Hepatocyte (in vitro differentiated cells): ENCODE data around the gene SRRM3. TPM values are rescaled to one million over a fixed set of nuclear protein-coding genes. Genes with fewer than 3 reads are reported as not detected.
"Not testable (repeated sequence)": the region's sequence is repeated elsewhere in the genome, so short reads cannot be mapped to it uniquely, and the experiment has no call there.

Experiments used
- DNase-seq: peaks from one replicate; pipeline ENCODE4 v3.0.0-alpha.2; 2016; ENCODE audit warnings: low spot score
- H2AFZ ChIP-seq: fragments of 200-600 bp; sonication (generic); 2 replicates; pipeline ENCODE4 v1.6.0; 2016; ENCODE audit warnings: antibody characterized with exemption, mild to moderate bottlenecking
- H3K27ac ChIP-seq: fragments of 200-600 bp; sonication (generic); 2 replicates; pipeline ENCODE4 v1.5.1; 2016; ENCODE audit warnings: mild to moderate bottlenecking
- H3K27me3 ChIP-seq: fragments of 200-600 bp; sonication (generic); 2 replicates; pipeline ENCODE4 v1.6.1; 2016
- H3K36me3 ChIP-seq: fragments of 200-600 bp; sonication (generic); replicated peaks from 2 replicates; pipeline ENCODE4 v1.5.1; 2016; ENCODE audit warnings: low read depth; ENCODE audit not compliant: insufficient read depth
- H3K4me1 ChIP-seq: fragments of 200-600 bp; sonication (generic); 2 replicates; pipeline ENCODE4 v1.5.1; 2016; ENCODE audit warnings: mild to moderate bottlenecking, moderate library complexity; ENCODE audit not compliant: insufficient read depth
- H3K4me2 ChIP-seq: fragments of 200-600 bp; sonication (generic); 2 replicates; pipeline ENCODE4 v1.6.0; 2016
- H3K4me3 ChIP-seq: fragments of 200-600 bp; sonication (generic); 2 replicates; pipeline ENCODE4 v1.5.1; 2016; ENCODE audit warnings: mild to moderate bottlenecking
- H3K79me2 ChIP-seq: fragments of 200-600 bp; sonication (generic); 2 replicates; pipeline ENCODE4 v1.6.0; 2017; ENCODE audit warnings: mild to moderate bottlenecking
- H3K9me2 ChIP-seq: fragments of 200-600 bp; sonication (generic); replicated peaks from 2 replicates; pipeline ENCODE4 v1.6.0; 2017; ENCODE audit warnings: mild to moderate bottlenecking; ENCODE audit not compliant: insufficient read depth
- H3K9me3 ChIP-seq: fragments of 200-600 bp; sonication (generic); 2 replicates; pipeline ENCODE4 v1.5.1; 2016; ENCODE audit warnings: low read depth, mild to moderate bottlenecking
- H4K20me1 ChIP-seq: fragments of 200-600 bp; sonication (generic); 2 replicates; pipeline ENCODE4 v1.6.0; 2016; ENCODE audit warnings: mild to moderate bottlenecking; ENCODE audit not compliant: insufficient read depth, poor library complexity, severe bottlenecking
- EZH2 ChIP-seq: fragments of 200-600 bp; sonication (generic); IDR thresholded peaks from 2 replicates; pipeline ENCODE4 v1.6.1; 2016; ENCODE audit warnings: antibody characterized with exemption, mild to moderate bottlenecking, borderline replicate concordance
- EZH2phosphoT487 ChIP-seq: fragments of 200-600 bp; sonication (generic); IDR thresholded peaks from one replicate; pipeline ENCODE4 v1.6.1; 2018; ENCODE audit warnings: antibody characterized with exemption, mild to moderate bottlenecking, low read depth, moderate library complexity; ENCODE audit not compliant: unreplicated experiment, severe bottlenecking
- WGBS: methylation state at CpG from one replicate; pipeline ENCODE4 v1.1.6; 2016; ENCODE audit warnings: low lambda C conversion rate; ENCODE audit errors: missing lambda C conversion rate; 5-methylcytosine and 5-hydroxymethylcytosine counted together
- polyA plus RNA-seq: library from polyadenylated mRNA; unstranded; fragments of >200 nt; fragmentation: Nextera tagmentation; extraction: Ambion mirVana; gene quantifications from 2 replicates; pipeline ENCODE4 v1.2.1, GENCODE V29; 2016
- total RNA-seq: library from RNA; depleted of rRNA; stranded (reverse); fragments of >200 nt; gene quantifications from 2 replicates; pipeline ENCODE4 v1.2.3, GENCODE V29; 2014
- TF ChIP-seq, protein P1 (sequence below): fragments of 200-600 bp; sonication (generic); IDR thresholded peaks from 2 replicates; pipeline ENCODE4 v1.5.1; 2016; ENCODE audit warnings: antibody characterized with exemption, mild to moderate bottlenecking; ENCODE audit not compliant: poor library complexity

SRRM3 gene
- total and polyA plus RNA-seq, 2 experiments from 2014 or later, result 1.5 to 2.3 TPM

DNA sequence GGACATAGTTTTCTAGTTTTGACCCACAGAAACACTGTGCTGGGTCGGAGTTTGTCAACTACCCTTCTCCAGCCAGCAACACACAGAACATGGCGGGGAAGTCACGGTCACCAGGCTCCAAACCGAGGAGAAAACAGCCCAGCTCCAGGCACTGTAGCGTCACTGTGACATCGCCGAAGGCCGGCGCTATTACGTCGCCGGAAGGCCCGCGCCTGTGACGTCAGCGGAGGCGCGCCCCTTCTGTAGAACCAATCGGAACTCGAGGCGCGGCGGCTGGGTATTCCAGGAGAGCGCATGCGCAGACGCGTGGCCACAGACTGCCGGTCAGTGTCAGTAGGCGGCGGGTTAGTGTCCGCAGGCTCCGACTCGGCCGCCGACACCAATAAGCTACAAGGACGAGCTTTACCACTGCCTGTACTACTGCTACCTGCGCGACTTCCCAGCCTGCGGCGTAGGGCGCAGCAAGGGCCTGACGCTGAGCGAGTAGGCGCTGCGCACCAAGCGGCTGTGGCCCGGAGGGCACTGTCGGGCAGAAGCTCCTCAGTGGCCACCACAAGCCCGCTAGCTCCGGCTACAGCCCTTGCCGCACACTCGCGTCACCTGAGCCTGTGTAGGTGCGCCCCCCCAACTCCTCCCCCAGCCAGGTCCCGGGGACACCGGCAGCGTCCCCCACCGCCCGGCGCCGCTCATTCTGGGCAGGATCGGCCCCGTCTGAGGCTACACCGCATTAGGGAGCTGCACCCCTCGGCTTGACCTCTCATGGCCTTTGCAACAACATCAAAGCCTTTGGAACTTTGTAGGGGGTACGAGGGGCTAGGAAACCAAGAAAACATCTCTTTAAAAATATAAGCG lies 35.1 kb upstream of the SRRM3 start:
- no peaks in the 10 kb centered on the region for H3K79me2 ChIP-seq
- H3K4me3 ChIP-seq, result peak overlapping the region; percentile 37
- no peaks in the 10 kb centered on the region for H4K20me1 ChIP-seq
- TF ChIP-seq, protein P1, sequence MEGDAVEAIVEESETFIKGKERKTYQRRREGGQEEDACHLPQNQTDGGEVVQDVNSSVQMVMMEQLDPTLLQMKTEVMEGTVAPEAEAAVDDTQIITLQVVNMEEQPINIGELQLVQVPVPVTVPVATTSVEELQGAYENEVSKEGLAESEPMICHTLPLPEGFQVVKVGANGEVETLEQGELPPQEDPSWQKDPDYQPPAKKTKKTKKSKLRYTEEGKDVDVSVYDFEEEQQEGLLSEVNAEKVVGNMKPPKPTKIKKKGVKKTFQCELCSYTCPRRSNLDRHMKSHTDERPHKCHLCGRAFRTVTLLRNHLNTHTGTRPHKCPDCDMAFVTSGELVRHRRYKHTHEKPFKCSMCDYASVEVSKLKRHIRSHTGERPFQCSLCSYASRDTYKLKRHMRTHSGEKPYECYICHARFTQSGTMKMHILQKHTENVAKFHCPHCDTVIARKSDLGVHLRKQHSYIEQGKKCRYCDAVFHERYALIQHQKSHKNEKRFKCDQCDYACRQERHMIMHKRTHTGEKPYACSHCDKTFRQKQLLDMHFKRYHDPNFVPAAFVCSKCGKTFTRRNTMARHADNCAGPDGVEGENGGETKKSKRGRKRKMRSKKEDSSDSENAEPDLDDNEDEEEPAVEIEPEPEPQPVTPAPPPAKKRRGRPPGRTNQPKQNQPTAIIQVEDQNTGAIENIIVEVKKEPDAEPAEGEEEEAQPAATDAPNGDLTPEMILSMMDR, result peak; percentile 14
- no peak for TF ChIP-seq EZH2phosphoT487
- WGBS, result 5% methylated on average over 54 of the region's 67 CpGs
- H3K4me2 ChIP-seq, result peak overlapping the region; percentile 92
- peak; percentile 99 for DNase-seq
- H3K9me3 ChIP-seq, result no peaks in the 10 kb centered on the region
- peak overlapping the region; percentile 92 for H2AFZ ChIP-seq
- no peaks in the 10 kb centered on the region for H3K9me2 ChIP-seq
- no peaks in the 10 kb centered on the region for H3K4me1 ChIP-seq
- H3K27me3 ChIP-seq, result no peaks in the 10 kb centered on the region
- H3K36me3 ChIP-seq, result no peaks in the 10 kb centered on the region
- H3K27ac ChIP-seq, result peak overlapping the region; percentile 94

DNA sequence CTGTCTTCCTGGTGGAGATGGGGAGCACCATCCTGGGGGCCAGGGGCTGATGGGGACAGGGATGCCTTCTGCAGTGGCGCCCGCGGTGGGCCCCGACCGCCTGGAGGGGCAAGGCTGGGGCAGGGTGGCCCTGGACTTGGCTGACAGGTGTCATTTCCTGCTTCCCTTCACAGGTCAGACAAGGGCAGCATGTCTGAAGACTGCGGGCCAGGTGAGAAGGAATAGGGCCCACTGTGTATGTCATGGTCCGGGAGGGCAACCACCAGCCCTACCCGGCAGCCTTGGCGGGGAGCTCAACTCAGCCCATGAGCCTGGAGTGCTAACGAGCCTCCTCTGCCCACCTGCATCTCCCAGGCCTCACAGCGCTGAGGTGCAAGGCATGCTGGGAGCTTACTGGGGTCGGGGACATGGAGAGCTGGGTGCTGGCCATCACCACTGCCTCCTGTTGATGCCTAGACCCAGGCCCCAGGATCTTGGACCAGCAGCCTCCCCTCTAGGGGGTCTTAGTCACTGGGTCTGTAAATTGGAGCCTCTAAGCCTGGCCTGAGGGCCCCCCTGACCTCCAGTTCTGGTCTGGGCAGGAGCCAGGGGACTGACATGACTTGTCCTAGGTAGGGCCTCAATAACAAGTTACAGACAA lies 28.0 kb upstream of the SRRM3 start:
- H3K9me3 ChIP-seq, result no peaks in the 10 kb centered on the region
- WGBS, result 94% methylated on average over 12 of the region's 12 CpGs
- H3K4me3 ChIP-seq, result no peak overlapping the region
- H3K36me3 ChIP-seq, result no peaks in the 10 kb centered on the region
- no peaks in the 10 kb centered on the region for H3K9me2 ChIP-seq
- no peak for DNase-seq
- H3K79me2 ChIP-seq, result no peaks in the 10 kb centered on the region
- no peak overlapping the region for H2AFZ ChIP-seq
- no peak overlapping the region for H3K4me2 ChIP-seq
- TF ChIP-seq, protein P1, result no peak
- TF ChIP-seq EZH2phosphoT487, result no peak
- TF ChIP-seq EZH2, result no peak
- H3K27me3 ChIP-seq, result no peaks in the 10 kb centered on the region
- H3K4me1 ChIP-seq, result no peaks in the 10 kb centered on the region
- H3K27ac ChIP-seq, result no peak overlapping the region
- H4K20me1 ChIP-seq, result no peaks in the 10 kb centered on the region

DNA sequence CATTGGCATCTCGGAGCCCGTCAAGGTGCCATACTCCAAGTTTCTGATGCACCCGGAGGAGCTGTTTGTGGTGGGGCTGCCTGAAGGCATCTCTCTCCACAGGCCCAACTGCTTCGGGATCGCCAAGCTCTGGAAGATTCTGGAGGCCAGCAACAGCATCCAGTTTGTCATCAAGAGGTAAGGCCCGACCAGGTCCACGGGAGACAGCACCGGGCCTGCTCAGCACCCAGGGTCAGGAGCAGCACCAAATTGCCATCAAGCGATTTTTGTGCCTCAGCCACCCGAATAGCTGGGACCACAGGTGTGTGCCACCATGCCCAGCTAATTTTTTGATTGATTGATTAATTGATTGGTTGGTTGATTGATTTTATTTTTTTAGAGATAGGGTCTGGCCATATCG lies 24.7 kb upstream of the SRRM3 start:
- H3K4me3 ChIP-seq, H3K27ac ChIP-seq, H3K79me2 ChIP-seq, H3K9me3 ChIP-seq, H3K4me1 ChIP-seq, H4K20me1 ChIP-seq, H3K27me3 ChIP-seq, H3K9me2 ChIP-seq, H3K36me3 ChIP-seq, H2AFZ ChIP-seq, H3K4me2 ChIP-seq, DNase-seq: not testable (repeated sequence)
- 94% methylated on average over 11 of the region's 11 CpGs for WGBS

- no peak overlapping the region for H2AFZ ChIP-seq
- no peak for DNase-seq
- H3K4me1 ChIP-seq, result no peaks in the 10 kb centered on the region
- H3K4me3 ChIP-seq, result no peak overlapping the region
- no peak overlapping the region for H3K27ac ChIP-seq
- no peaks in the 10 kb centered on the region for H4K20me1 ChIP-seq
- no peaks in the 10 kb centered on the region for H3K9me2 ChIP-seq
- H3K36me3 ChIP-seq, result no peaks in the 10 kb centered on the region
- H3K4me2 ChIP-seq, result no peak overlapping the region
- WGBS, result 91% methylated on average over 10 of the region's 10 CpGs
- TF ChIP-seq, protein P1, result no peak
- TF ChIP-seq EZH2, result no peak
- TF ChIP-seq EZH2phosphoT487, result no peak
- no peaks in the 10 kb centered on the region for H3K27me3 ChIP-seq
- H3K9me3 ChIP-seq, result no peaks in the 10 kb centered on the region
- H3K79me2 ChIP-seq, result no peaks in the 10 kb centered on the region
These were observed 22.0 kb upstream of the SRRM3 start for GRCh38 chr7:76179686-76180085.
